Caco-2 (cell line): Measurements from ENCODE around the gene CDKAL1. TPM values are rescaled to one million over a fixed set of nuclear protein-coding genes. Genes with fewer than 3 reads are reported as not detected.

Experiments used
- BruUV-seq: library from RNA; stranded (reverse); fragments of 400-500 nt; replicated peaks from 2 replicates; lab custom pipeline; 2021; lab: Mats Ljungman, UMichigan
- CTCF ChIA-PET: fragments of 300-600 bp; sonication (Branson Sonifier 250); formaldehyde crosslinking; loops from one replicate; lab custom pipeline; 2022; ENCODE audit warnings: antibody characterized with exemption; lab: Charles Lee
- POLR2A ChIA-PET: fragments of 300-600 bp; sonication (Branson Sonifier 250); formaldehyde crosslinking; loops from one replicate; lab custom pipeline; 2022; ENCODE audit warnings: antibody characterized with exemption; lab: Charles Lee
- DNase-seq, 2 experiments: peaks; one replicate each; pipeline versions ENCODE4 v3.0.0 to v3.0.0-alpha.2; 2020 to 2022
- H3K27me3 ChIP-seq: replicated peaks from 2 replicates; pipeline ENCODE4 v1.6.0; 2011; ENCODE audit warnings: low read length; ENCODE audit not compliant: control insufficient read depth, insufficient read depth
- H3K36me3 ChIP-seq: 2 replicates; pipeline ENCODE4 v1.5.1; 2011; ENCODE audit warnings: low read length; ENCODE audit not compliant: control insufficient read depth, insufficient read depth
- H3K4me1 ChIP-seq: fragments of 250-450 bp; sonication (Bioruptor Pico); 2 replicates; pipeline ENCODE4 v1.5.1; 2020; ENCODE audit warnings: mild to moderate bottlenecking
- H3K4me3 ChIP-seq: 2 replicates; pipeline ENCODE4 v1.5.1; 2011; ENCODE audit warnings: low read depth, mild to moderate bottlenecking, control low read depth, low read length
- H3K9me3 ChIP-seq: fragments of 250-450 bp; sonication (Bioruptor Pico); 2 replicates; pipeline ENCODE4 v1.5.1; 2020; ENCODE audit warnings: mild to moderate bottlenecking, moderate library complexity
- H3K27ac Mint-ChIP-seq: one replicate; pipeline ENCODE4 v1.8.0; 2022; ENCODE audit warnings: mixed read lengths; ENCODE audit not compliant: unreplicated experiment
- H3K27me3 Mint-ChIP-seq: one replicate; pipeline ENCODE4 v1.8.0; 2022; ENCODE audit warnings: mixed read lengths; ENCODE audit not compliant: insufficient read depth, unreplicated experiment
- H3K36me3 Mint-ChIP-seq: one replicate; pipeline ENCODE4 v1.8.0; 2022; ENCODE audit warnings: mild to moderate bottlenecking, mixed read lengths; ENCODE audit not compliant: insufficient read depth, unreplicated experiment
- H3K4me1 Mint-ChIP-seq: one replicate; pipeline ENCODE4 v1.8.0; 2022; ENCODE audit warnings: low read depth, mixed read lengths; ENCODE audit not compliant: unreplicated experiment
- H3K4me3 Mint-ChIP-seq: one replicate; pipeline ENCODE4 v1.8.0; 2022; ENCODE audit warnings: mild to moderate bottlenecking, moderate library complexity, mixed read lengths; ENCODE audit not compliant: unreplicated experiment
- H3K9me3 Mint-ChIP-seq: one replicate; pipeline ENCODE4 v1.8.0; 2022; ENCODE audit warnings: mixed read lengths; ENCODE audit not compliant: unreplicated experiment
- intact Hi-C: fragments of 100-400 bp; cut with micrococcal nuclease; formaldehyde crosslinking; loops from one replicate; pipeline ENCODE4 v1.10.0; 2022; ENCODE audit not compliant: unreplicated experiment
- total RNA-seq: library from RNA; stranded (reverse); gene quantifications from 2 replicates; pipeline ENCODE4 v1.2.3, GENCODE V29; 2022
- TF ChIP-seq, protein P1 (sequence below), 2 experiments: fragments of 200-600 bp in 1 of 2; IDR thresholded peaks; 1 replicate in 1 of 2; 2 replicates in 1 of 2; pipeline versions ENCODE4 v1.5.1 to v1.8.0; 2011 to 2022; ENCODE audit warnings: antibody characterized with exemption in 1 of 2, control low read depth in 1 of 2, inconsistent platforms in 1 of 2, low read depth in 1 of 2, low read length in 1 of 2, mild to moderate bottlenecking in 1 of 2, moderate library complexity in 1 of 2; ENCODE audit not compliant: insufficient read depth in 1 of 2, severe bottlenecking in 1 of 2, unreplicated experiment in 1 of 2

CDKAL1 gene
- total RNA-seq, 1 experiment from 2014 or later: 18.7 TPM

GRCh38 chr6:21181866-21182265 lies 647.6 kb downstream of the CDKAL1 start:
- no peak overlapping the region for H3K27ac Mint-ChIP-seq
- no peaks in the 10 kb centered on the region for H3K27me3 Mint-ChIP-seq
- Histone ChIP-seq H3K27me3 (no peaks in the 10 kb centered on the region), H3K9me3 (no peaks in the 10 kb centered on the region), H3K4me1 (no peaks in the 10 kb centered on the region), H3K36me3 (no peaks in the 10 kb centered on the region), H3K4me3 (no peak overlapping the region)
- DNase-seq: no peak
- H3K4me1 Mint-ChIP-seq: no peaks in the 10 kb centered on the region
- BruUV-seq: no TSS peak
- H3K36me3 Mint-ChIP-seq: no peaks in the 10 kb centered on the region
- no peak overlapping the region for H3K4me3 Mint-ChIP-seq
- ChIA-PET POLR2A (no interaction called here), CTCF (no interaction called here)
- TF ChIP-seq, protein P1, sequence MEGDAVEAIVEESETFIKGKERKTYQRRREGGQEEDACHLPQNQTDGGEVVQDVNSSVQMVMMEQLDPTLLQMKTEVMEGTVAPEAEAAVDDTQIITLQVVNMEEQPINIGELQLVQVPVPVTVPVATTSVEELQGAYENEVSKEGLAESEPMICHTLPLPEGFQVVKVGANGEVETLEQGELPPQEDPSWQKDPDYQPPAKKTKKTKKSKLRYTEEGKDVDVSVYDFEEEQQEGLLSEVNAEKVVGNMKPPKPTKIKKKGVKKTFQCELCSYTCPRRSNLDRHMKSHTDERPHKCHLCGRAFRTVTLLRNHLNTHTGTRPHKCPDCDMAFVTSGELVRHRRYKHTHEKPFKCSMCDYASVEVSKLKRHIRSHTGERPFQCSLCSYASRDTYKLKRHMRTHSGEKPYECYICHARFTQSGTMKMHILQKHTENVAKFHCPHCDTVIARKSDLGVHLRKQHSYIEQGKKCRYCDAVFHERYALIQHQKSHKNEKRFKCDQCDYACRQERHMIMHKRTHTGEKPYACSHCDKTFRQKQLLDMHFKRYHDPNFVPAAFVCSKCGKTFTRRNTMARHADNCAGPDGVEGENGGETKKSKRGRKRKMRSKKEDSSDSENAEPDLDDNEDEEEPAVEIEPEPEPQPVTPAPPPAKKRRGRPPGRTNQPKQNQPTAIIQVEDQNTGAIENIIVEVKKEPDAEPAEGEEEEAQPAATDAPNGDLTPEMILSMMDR (IDR thresholded peaks at IDR 0.05; ENCODE audit: insufficient read depth in 1 of 2, low read depth in 1 of 2, low read length in 1 of 2, severe bottlenecking in 1 of 2, unreplicated experiment in 1 of 2): no peak
- H3K9me3 Mint-ChIP-seq: no peaks in the 10 kb centered on the region
- intact Hi-C loops: no loop called here

GRCh38 chr6:21182589-21182988 lies 648.3 kb downstream of the CDKAL1 start:
- Histone ChIP-seq H3K4me1 (no peaks in the 10 kb centered on the region), H3K27me3 (no peaks in the 10 kb centered on the region), H3K36me3 (no peaks in the 10 kb centered on the region), H3K4me3 (no peak overlapping the region), H3K9me3 (no peaks in the 10 kb centered on the region)
- Mint-ChIP-seq H3K27me3 (no peaks in the 10 kb centered on the region), H3K4me3 (no peak overlapping the region), H3K27ac (no peak overlapping the region), H3K9me3 (no peaks in the 10 kb centered on the region), H3K4me1 (no peaks in the 10 kb centered on the region), H3K36me3 (no peaks in the 10 kb centered on the region)
- BruUV-seq: no TSS peak
- DNase-seq: no peak
- ChIA-PET CTCF (no interaction called here), POLR2A (no interaction called here)
- intact Hi-C loops: no loop called here
- TF ChIP-seq, protein P1 (IDR thresholded peaks at IDR 0.05; ENCODE audit: insufficient read depth in 1 of 2, low read depth in 1 of 2, low read length in 1 of 2, severe bottlenecking in 1 of 2, unreplicated experiment in 1 of 2): no peak

- Histone ChIP-seq H3K36me3 (no peaks in the 10 kb centered on the region), H3K9me3 (no peaks in the 10 kb centered on the region), H3K4me3 (no peak overlapping the region), H3K4me1 (no peaks in the 10 kb centered on the region), H3K27me3 (no peaks in the 10 kb centered on the region)
- H3K27ac Mint-ChIP-seq: no peak overlapping the region
- TF ChIP-seq, protein P1 (IDR thresholded peaks at IDR 0.05; ENCODE audit: insufficient read depth in 1 of 2, low read depth in 1 of 2, low read length in 1 of 2, severe bottlenecking in 1 of 2, unreplicated experiment in 1 of 2): no peak
- intact Hi-C loops: no loop called here
- H3K4me1 Mint-ChIP-seq: no peaks in the 10 kb centered on the region
- DNase-seq: no peak
- H3K36me3 Mint-ChIP-seq: no peaks in the 10 kb centered on the region
- no TSS peak for BruUV-seq
- no peaks in the 10 kb centered on the region for H3K27me3 Mint-ChIP-seq
- H3K9me3 Mint-ChIP-seq: no peaks in the 10 kb centered on the region
- ChIA-PET CTCF (no interaction called here), POLR2A (no interaction called here)
- H3K4me3 Mint-ChIP-seq: no peak overlapping the region
These were observed 651.7 kb downstream of the CDKAL1 start for GRCh38 chr6:21185861-21186478.
